ENCODE results near the gene GLI2.

The GLI2 gene

GRCh38 chr2:120731175-120731574 is 4.5 kb upstream of the GLI2 start:
- no peak overlapping the region for H3K4me3 ChIP-seq (ENCODE audit: low read depth, low read length)
- TF ChIP-seq CTCF (IDR thresholded peaks at IDR 0.05; ENCODE audit: borderline replicate concordance, insufficient read depth, low read depth, low read length): no peak

GRCh38 chr2:120732506-120733237 is 3.0 kb upstream of the GLI2 start:
- TF ChIP-seq CTCF (IDR thresholded peaks at IDR 0.05; ENCODE audit: borderline replicate concordance, insufficient read depth, low read depth, low read length): no peak
- H3K4me3 ChIP-seq (ENCODE audit: low read depth, low read length): no peak overlapping the region

- no peak overlapping the region for H3K4me3 ChIP-seq (ENCODE audit: low read depth, low read length)
- TF ChIP-seq CTCF (IDR thresholded peaks at IDR 0.05; ENCODE audit: borderline replicate concordance, insufficient read depth, low read depth, low read length): no peak
Observed at GRCh38 chr2:120733238-120733932, 2.3 kb upstream of the GLI2 start.

- no peak overlapping the region for H3K4me3 ChIP-seq (ENCODE audit: low read depth, low read length)
- no peak for TF ChIP-seq CTCF (IDR thresholded peaks at IDR 0.05; ENCODE audit: borderline replicate concordance, insufficient read depth, low read depth, low read length)
Observed at GRCh38 chr2:120734930-120735651, 577 bp upstream of the GLI2 start.

- TF ChIP-seq CTCF (IDR thresholded peaks at IDR 0.05; ENCODE audit: borderline replicate concordance, insufficient read depth, low read depth, low read length): no peak
- no peak overlapping the region for H3K4me3 ChIP-seq (ENCODE audit: low read depth, low read length)
Observed at GRCh38 chr2:120736202-120736623, 545 bp downstream of the GLI2 start.

- H3K4me3 ChIP-seq (ENCODE audit: low read depth, low read length): no peak overlapping the region
Observed at GRCh38 chr2:120736624-120737339, 1.1 kb downstream of the GLI2 start.

More at GRCh38 chr2:120736624-120737339, 1.1 kb downstream of the GLI2 start:
- TF ChIP-seq CTCF (IDR thresholded peaks at IDR 0.05; ENCODE audit: borderline replicate concordance, insufficient read depth, low read depth, low read length): no peak

Measured in GM12875 (cell line).